Heart left ventricle (tissue), 13 donors: Measurements from ENCODE around the gene HIPK4.

Experiments
- POLR2A ChIP-seq, 2 donors: fragments of 450-650 bp; IDR thresholded peaks; one replicate each; pipeline ENCODE4 v1.6.1; 2017; ENCODE audit warnings: antibody characterized with exemption in 2 of 2, mild to moderate bottlenecking in 2 of 2, moderate library complexity in 2 of 2
- TF ChIP-seq, protein P1 (sequence below), 12 donors: fragments of 200-600 bp; sonication (generic) in 4 of 12; IDR thresholded peaks; one replicate each; pipeline versions ENCODE4 v1.5.0 to v1.8.0; 2018 to 2022; ENCODE audit warnings: antibody characterized with exemption in 12 of 12, mild to moderate bottlenecking in 5 of 12
- donor health status: ischemic (EF 13 %, LVEDD 7.1; RV severe dilation, severe dysfunction).
- donor health status: DM: no; HTN: yes; CAD: no.
- donor health status: DM: no; HTN: no; CAD: no.
- donor health status: ischemic (EF 25% LVEDD 6.9; RV normal size, moderate dysfunction).
- donor health status: ischemic (EF 25% LVEDD 5.7; RV mildly dilated, moderate dysfunction).
- donor health status: ischemic (EF 35%, LVEDD 5.7; RV mildly dilated, moderate dysfunction).
- donor health status: nonischemic (EF 11% LVEDD 7.7; RV severe dilation, severe dysfunction).
- donor health status: DM: yes; HTN: yes; CAD: no.
- donor health status: PGD.
- donor health status: ischemic (EF 29% LVEDD 5.4; RV normal size, mild dysfunction).
- donor health status: nonischemic (EF 23%, LVEDD 6.1; RV moderate dilation, normal function).

DNA sequence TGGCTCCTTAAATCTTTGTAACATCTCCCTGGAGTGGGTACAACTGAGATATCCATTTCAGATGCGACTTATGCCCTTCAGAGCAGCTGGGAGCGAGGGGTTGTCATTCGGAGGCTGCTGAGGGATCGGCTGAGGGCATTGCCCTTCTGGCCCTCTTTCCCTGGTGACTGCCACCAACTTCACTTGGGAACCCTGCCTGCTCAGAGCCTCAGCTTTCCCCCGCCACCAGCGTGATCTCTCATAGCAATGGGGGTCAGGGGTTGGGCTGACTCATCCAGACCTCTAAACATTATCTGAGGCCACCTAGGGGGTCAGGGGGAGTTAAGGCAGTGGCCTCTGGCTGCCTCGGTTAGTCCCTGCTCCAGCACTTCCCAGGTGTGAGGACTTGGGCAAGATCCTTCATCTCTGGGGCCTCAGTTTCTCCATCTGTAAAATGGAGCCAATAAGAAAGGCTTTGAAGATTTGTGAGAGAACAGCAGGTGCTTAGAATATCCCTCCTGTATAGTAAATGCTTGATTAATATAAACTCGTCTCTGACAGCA lies 22.0 kb upstream of the HIPK4 start:
- TF ChIP-seq, protein P1, sequence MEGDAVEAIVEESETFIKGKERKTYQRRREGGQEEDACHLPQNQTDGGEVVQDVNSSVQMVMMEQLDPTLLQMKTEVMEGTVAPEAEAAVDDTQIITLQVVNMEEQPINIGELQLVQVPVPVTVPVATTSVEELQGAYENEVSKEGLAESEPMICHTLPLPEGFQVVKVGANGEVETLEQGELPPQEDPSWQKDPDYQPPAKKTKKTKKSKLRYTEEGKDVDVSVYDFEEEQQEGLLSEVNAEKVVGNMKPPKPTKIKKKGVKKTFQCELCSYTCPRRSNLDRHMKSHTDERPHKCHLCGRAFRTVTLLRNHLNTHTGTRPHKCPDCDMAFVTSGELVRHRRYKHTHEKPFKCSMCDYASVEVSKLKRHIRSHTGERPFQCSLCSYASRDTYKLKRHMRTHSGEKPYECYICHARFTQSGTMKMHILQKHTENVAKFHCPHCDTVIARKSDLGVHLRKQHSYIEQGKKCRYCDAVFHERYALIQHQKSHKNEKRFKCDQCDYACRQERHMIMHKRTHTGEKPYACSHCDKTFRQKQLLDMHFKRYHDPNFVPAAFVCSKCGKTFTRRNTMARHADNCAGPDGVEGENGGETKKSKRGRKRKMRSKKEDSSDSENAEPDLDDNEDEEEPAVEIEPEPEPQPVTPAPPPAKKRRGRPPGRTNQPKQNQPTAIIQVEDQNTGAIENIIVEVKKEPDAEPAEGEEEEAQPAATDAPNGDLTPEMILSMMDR (IDR thresholded peaks at IDR 0.05): no peak
- TF ChIP-seq POLR2A (IDR thresholded peaks at IDR 0.05): no peak
